Thymus (tissue), 11 donors: ENCODE results near the gene MAPKAP1. TPM values are rescaled to one million over a fixed set of nuclear protein-coding genes. Genes with fewer than 3 reads are reported as not detected.

Experiments
- DNase-seq, 9 donors: peaks; one replicate each; pipeline ENCODE4 v3.0.0-alpha.2; 2013; ENCODE audit warnings: low spot score in 9 of 9, low read depth in 6 of 9, missing footprints in 1 of 9
- H3K27ac ChIP-seq, 2 donors: one replicate each; pipeline ENCODE4 v1.5.1; 2013; ENCODE audit warnings: control low read depth in 1 of 2, low read depth in 1 of 2, low read length in 1 of 2, mild to moderate bottlenecking in 1 of 2, moderate library complexity in 1 of 2
- H3K27me3 ChIP-seq, 2 donors: one replicate each; pipeline ENCODE4 v1.5.1; 2013; ENCODE audit warnings: low read length in 1 of 2; ENCODE audit not compliant: control insufficient read depth in 2 of 2, insufficient read depth in 1 of 2
- H3K36me3 ChIP-seq, 2 donors: one replicate each; pipeline ENCODE4 v1.5.1; 2013; ENCODE audit warnings: low read length in 1 of 2, mild to moderate bottlenecking in 1 of 2, moderate library complexity in 1 of 2; ENCODE audit not compliant: control insufficient read depth in 2 of 2, insufficient read depth in 2 of 2
- H3K4me1 ChIP-seq, 2 donors: one replicate each; pipeline ENCODE4 v1.5.1; 2013; ENCODE audit warnings: low read length in 2 of 2; ENCODE audit not compliant: control insufficient read depth in 2 of 2, insufficient read depth in 2 of 2
- H3K4me3 ChIP-seq, 2 donors: one replicate each; pipeline ENCODE4 v1.5.1; 2013; ENCODE audit warnings: low read length in 2 of 2, control low read depth in 1 of 2, mild to moderate bottlenecking in 1 of 2
- H3K9me3 ChIP-seq, 2 donors: one replicate each; pipeline ENCODE4 v1.5.1; 2013; ENCODE audit warnings: low read length in 1 of 2, mild to moderate bottlenecking in 1 of 2; ENCODE audit not compliant: control insufficient read depth in 2 of 2, insufficient read depth in 1 of 2
- WGBS: extraction: QIAGEN DNeasy Blood & Tissue Kit; methylation state at CpG from one replicate; pipeline ENCODE4 v1.1.7; 2013; 5-methylcytosine and 5-hydroxymethylcytosine counted together
- polyA plus RNA-seq: library from polyadenylated mRNA; stranded (reverse); fragments of 200-250 nt; gene quantifications from one replicate; pipeline ENCODE4 v1.2.3, GENCODE V29; 2013
- total RNA-seq: library from RNA; stranded (reverse); fragments of 120-200 nt; gene quantifications from one replicate; pipeline ENCODE4 v1.2.4, GENCODE V29; 2013
- donor health status: healthy.

Gene MAPKAP1
- total and polyA plus RNA-seq, 2 donors = 40.3 to 40.7 TPM

GRCh38 chr9:125749287-125749935 is 42.4 kb upstream of the MAPKAP1 start:
- Histone ChIP-seq H3K27me3 (peaks cover 0 to 16% of the 10 kb centered on the region in 2 donors), H3K36me3 (no peaks in the 10 kb centered on the region), H3K4me1 (peaks cover 2 to 10% of the 10 kb centered on the region in 2 donors), H3K4me3 (no peak overlapping the region), H3K9me3 (no peaks in the 10 kb centered on the region), H3K27ac (no peak overlapping the region)
- DNase-seq = no peak
- 88% methylated on average over 4 of the region's 4 CpGs for WGBS

GRCh38 chr9:125748446-125749099 is 41.6 kb upstream of the MAPKAP1 start:
- WGBS = 24% methylated on average over 30 of the region's 30 CpGs
- DNase-seq = peak in 2 of 9 donors; percentile 20 to 59
- H3K4me1 ChIP-seq = peaks cover 2 to 10% of the 10 kb centered on the region in 2 donors

GRCh38 chr9:125747765-125748445 is 40.9 kb upstream of the MAPKAP1 start:
- peak in 4 of 9 donors; percentile 21 to 51 (median 27) for DNase-seq
- H3K27ac ChIP-seq = peak overlapping the region in 1 of 2 donors; percentile 92
- H3K4me3 ChIP-seq = peak overlapping the region; percentile 65 to 87
- H3K27me3 ChIP-seq = peaks cover 0 to 16% of the 10 kb centered on the region in 2 donors
- peaks cover 2 to 10% of the 10 kb centered on the region in 2 donors for H3K4me1 ChIP-seq
- no peaks in the 10 kb centered on the region for H3K36me3 ChIP-seq
- WGBS = under 1% methylated on average over 88 of the region's 88 CpGs
- H3K9me3 ChIP-seq = no peaks in the 10 kb centered on the region

More at GRCh38 chr9:125748446-125749099, 41.6 kb upstream of the MAPKAP1 start:
- Histone ChIP-seq H3K36me3 (no peaks in the 10 kb centered on the region), H3K27me3 (peaks cover 0 to 16% of the 10 kb centered on the region in 2 donors), H3K27ac (peak overlapping the region in 1 of 2 donors; percentile 53), H3K9me3 (no peaks in the 10 kb centered on the region), H3K4me3 (peak overlapping the region; percentile 65 to 87)

GRCh38 chr9:125747053-125747764 is 40.2 kb upstream of the MAPKAP1 start, which contains the start of gene PBX3:
Gene PBX3, plus strand, starts transcription at chr9:125747373.
- DNase-seq = peak in 4 of 9 donors; percentile 43 to 71 (median 55)
- Histone ChIP-seq H3K9me3 (no peaks in the 10 kb centered on the region), H3K4me3 (peak within 1 kb of the TSS; percentile 65 to 87), H3K4me1 (peaks cover 2 to 10% of the 10 kb centered on the region in 2 donors), H3K36me3 (no peaks in the 10 kb centered on the region), H3K27me3 (peaks cover 0 to 16% of the 10 kb centered on the region in 2 donors), H3K27ac (peak within 1 kb of the TSS; percentile 88 to 92)
- under 1% methylated on average over 107 of the region's 107 CpGs for WGBS

- Histone ChIP-seq H3K9me3 (no peaks in the 10 kb centered on the region), H3K4me1 (peaks cover 0 to 10% of the 10 kb centered on the region in 2 donors), H3K4me3 (peak overlapping the region in 1 of 2 donors; percentile 87), H3K36me3 (no peaks in the 10 kb centered on the region), H3K27me3 (peaks cover 0 to 16% of the 10 kb centered on the region in 2 donors), H3K27ac (peak overlapping the region in 1 of 2 donors; percentile 92)
- no peak for DNase-seq
- WGBS = under 1% methylated on average over 46 of the region's 46 CpGs
Measured at GRCh38 chr9:125746774-125747052, 39.7 kb upstream of the MAPKAP1 start.

- H3K36me3 ChIP-seq = no peaks in the 10 kb centered on the region
- peak; percentile 73 to 95 (median 87) for DNase-seq
- under 1% methylated on average over 79 of the region's 79 CpGs for WGBS
- peaks cover 0 to 10% of the 10 kb centered on the region in 2 donors for H3K4me1 ChIP-seq
- H3K27ac ChIP-seq = peak overlapping the region; percentile 88 to 92
- peak overlapping the region; percentile 65 to 87 for H3K4me3 ChIP-seq
- H3K27me3 ChIP-seq = peaks cover 0 to 16% of the 10 kb centered on the region in 2 donors
- H3K9me3 ChIP-seq = no peaks in the 10 kb centered on the region
Measured at GRCh38 chr9:125746017-125746773, 39.2 kb upstream of the MAPKAP1 start.

GRCh38 chr9:125745682-125746016 is 38.6 kb upstream of the MAPKAP1 start:
- Histone ChIP-seq H3K4me1 (peaks cover 0 to 10% of the 10 kb centered on the region in 2 donors), H3K36me3 (no peaks in the 10 kb centered on the region), H3K9me3 (no peaks in the 10 kb centered on the region), H3K4me3 (peak overlapping the region; percentile 65 to 87), H3K27me3 (peaks cover 0 to 16% of the 10 kb centered on the region in 2 donors), H3K27ac (peak overlapping the region; percentile 3 to 33)
- 37% methylated on average over 6 of the region's 6 CpGs for WGBS
- no peak for DNase-seq

GRCh38 chr9:125745018-125745417 is 38.0 kb upstream of the MAPKAP1 start:
- Histone ChIP-seq H3K27me3 (peaks cover 0 to 16% of the 10 kb centered on the region in 2 donors), H3K36me3 (no peaks in the 10 kb centered on the region), H3K4me1 (peaks cover 0 to 10% of the 10 kb centered on the region in 2 donors), H3K9me3 (no peaks in the 10 kb centered on the region), H3K27ac (no peak overlapping the region), H3K4me3 (no peak overlapping the region)
- DNase-seq = no peak
- 86% methylated on average over 1 of the region's 1 CpG for WGBS
